Mesodermal cell (in vitro differentiated cells): ENCODE results near the gene KRT79.

Source experiments
- H3K27ac ChIP-seq: 2 replicates; pipeline ENCODE4 v1.7.0; 2013; ENCODE audit warnings: mild to moderate bottlenecking, low read depth, low read length, moderate library complexity; ENCODE audit not compliant: severe bottlenecking
- H3K36me3 ChIP-seq: 2 replicates; pipeline ENCODE4 v1.7.1; 2013; ENCODE audit warnings: mild to moderate bottlenecking, low read length, moderate library complexity; ENCODE audit not compliant: control insufficient read depth, insufficient read depth
- H3K4me1 ChIP-seq: one replicate; pipeline ENCODE4 v1.7.1; 2013; ENCODE audit warnings: mild to moderate bottlenecking, low read length; ENCODE audit not compliant: insufficient read depth, control insufficient read depth, poor library complexity, severe bottlenecking
- H3K4me3 ChIP-seq: 2 replicates; pipeline ENCODE4 v1.7.0; 2013; ENCODE audit warnings: low read length, control low read depth, mild to moderate bottlenecking; ENCODE audit not compliant: insufficient read depth, poor library complexity, severe bottlenecking; ENCODE audit errors: extremely low read depth
- H3K9me3 ChIP-seq: 2 replicates; pipeline ENCODE4 v1.7.1; 2013; ENCODE audit warnings: mild to moderate bottlenecking, low read length, moderate library complexity; ENCODE audit not compliant: control insufficient read depth
- WGBS, 2 experiments: methylation state at CpG; one replicate each; pipeline ENCODE4 v1.1.5; 2013; ENCODE audit warnings: missing lambda C conversion rate in 2 of 2; ENCODE audit not compliant: insufficient coverage in 2 of 2; 5-methylcytosine and 5-hydroxymethylcytosine counted together

The KRT79 gene

DNA sequence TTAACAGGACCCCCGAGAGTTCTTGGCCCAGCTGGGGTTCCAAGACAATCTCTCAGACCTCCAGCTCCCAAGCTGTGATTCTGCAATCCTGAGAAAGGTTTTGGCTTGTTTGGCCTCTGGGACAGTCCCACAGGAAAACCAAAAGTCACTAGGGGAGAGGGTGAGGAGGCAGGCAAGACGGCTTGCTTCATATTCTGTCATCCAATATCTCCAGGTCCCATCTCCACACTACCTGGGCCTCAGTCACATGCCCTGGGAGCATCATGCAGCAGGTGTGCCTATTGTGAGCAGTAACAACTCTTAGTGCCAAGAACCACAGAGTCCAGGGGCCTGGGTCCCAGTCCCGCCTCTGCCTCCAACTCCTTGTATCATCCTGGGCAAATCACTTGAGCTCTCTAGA is 1.7 kb downstream of the KRT79 start:
- H3K4me1 ChIP-seq, result peaks cover 20% of the 10 kb centered on the region
- no peak overlapping the region for H3K4me3 ChIP-seq
- 93 to 100% methylated on average over 2 of the region's 3 CpGs for WGBS, 2 experiments
- H3K36me3 ChIP-seq, result no peaks in the 10 kb centered on the region
- no peak overlapping the region for H3K27ac ChIP-seq
- no peaks in the 10 kb centered on the region for H3K9me3 ChIP-seq

GRCh38 chr12:52831251-52831650 is 2.9 kb downstream of the KRT79 start:
- no peak overlapping the region for H3K4me3 ChIP-seq
- H3K27ac ChIP-seq, result no peak overlapping the region
- H3K36me3 ChIP-seq, result no peaks in the 10 kb centered on the region
- no peaks in the 10 kb centered on the region for H3K9me3 ChIP-seq
- 87 to 99% methylated on average over 6 to 7 of the region's 7 CpGs for WGBS, 2 experiments
- H3K4me1 ChIP-seq, result peaks cover 10% of the 10 kb centered on the region

DNA sequence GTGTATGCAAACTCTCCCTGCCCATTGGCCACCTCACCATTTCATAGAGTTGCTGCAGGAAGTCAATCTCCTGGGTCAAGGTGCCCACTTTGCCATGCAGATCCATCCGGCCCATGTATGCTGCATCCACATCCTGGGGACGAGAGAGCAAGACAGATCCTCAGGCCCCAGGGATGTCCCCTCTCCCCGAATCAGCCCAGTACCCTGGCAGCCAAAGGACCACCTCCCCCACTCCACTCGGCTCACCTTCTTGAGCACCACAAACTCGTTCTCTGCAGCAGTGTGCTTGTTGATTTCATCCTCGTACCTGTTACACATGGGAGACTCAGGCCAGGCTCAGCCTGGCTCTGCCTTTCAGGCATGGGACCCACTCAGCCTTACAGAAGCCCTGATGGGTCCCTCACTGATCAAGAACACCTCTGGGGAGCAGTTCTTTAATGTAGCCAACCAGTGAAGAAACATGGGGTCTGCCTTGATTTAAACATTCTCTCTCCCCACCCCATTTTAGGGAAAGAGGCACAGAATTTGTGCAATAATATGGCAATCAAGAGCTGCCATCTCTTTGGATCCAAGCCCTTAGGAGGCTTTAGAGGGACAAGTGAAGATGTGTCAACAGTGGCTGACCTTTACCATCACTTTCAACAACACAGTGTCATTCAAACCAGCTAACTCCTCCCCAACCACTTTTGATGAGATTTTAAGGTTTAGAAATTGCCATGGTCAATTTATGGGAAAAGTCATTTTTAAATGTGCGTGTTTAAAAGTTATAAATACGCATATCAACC is 3.9 kb downstream of the KRT79 start:
- WGBS, 2 experiments, result 81 to 86% methylated on average over 6 of the region's 8 CpGs

DNA sequence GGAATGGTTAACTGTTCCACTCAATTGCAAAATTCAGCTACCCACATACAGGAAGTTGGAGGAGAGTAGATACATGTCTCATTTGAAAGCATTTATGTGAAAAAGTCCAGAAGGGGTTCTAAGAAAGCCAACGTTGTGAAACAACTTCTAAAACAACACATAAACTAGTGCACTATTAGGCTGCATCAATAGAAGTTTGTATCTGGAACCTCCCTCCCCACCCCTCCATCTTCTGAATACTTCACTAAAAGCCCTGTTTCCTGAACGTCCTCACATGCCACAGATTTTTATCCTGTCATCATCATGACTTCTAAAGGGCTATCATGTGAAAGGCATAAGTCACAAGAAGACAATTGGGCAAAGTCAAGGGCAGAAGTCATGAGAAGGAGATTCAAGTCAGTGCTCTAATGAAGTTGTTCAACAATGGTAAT is 5.5 kb downstream of the KRT79 start:
- WGBS, 2 experiments, result 73 to 88% methylated on average over 1 to 2 of the region's 2 CpGs
- H3K4me1 ChIP-seq, result peaks cover 2% of the 10 kb centered on the region
- H3K9me3 ChIP-seq, result no peaks in the 10 kb centered on the region
- no peak overlapping the region for H3K4me3 ChIP-seq
- no peak overlapping the region for H3K27ac ChIP-seq
- no peaks in the 10 kb centered on the region for H3K36me3 ChIP-seq

More for the DNA sequence above, 3.9 kb downstream of the KRT79 start:
- Histone ChIP-seq H3K27ac (no peak overlapping the region), H3K4me3 (no peak overlapping the region), H3K4me1 (peaks cover 2% of the 10 kb centered on the region), H3K9me3 (no peaks in the 10 kb centered on the region), H3K36me3 (no peaks in the 10 kb centered on the region)

GRCh38 chr12:52828156-52828555 is 6.0 kb downstream of the KRT79 start:
- no peak overlapping the region for H3K27ac ChIP-seq

DNA sequence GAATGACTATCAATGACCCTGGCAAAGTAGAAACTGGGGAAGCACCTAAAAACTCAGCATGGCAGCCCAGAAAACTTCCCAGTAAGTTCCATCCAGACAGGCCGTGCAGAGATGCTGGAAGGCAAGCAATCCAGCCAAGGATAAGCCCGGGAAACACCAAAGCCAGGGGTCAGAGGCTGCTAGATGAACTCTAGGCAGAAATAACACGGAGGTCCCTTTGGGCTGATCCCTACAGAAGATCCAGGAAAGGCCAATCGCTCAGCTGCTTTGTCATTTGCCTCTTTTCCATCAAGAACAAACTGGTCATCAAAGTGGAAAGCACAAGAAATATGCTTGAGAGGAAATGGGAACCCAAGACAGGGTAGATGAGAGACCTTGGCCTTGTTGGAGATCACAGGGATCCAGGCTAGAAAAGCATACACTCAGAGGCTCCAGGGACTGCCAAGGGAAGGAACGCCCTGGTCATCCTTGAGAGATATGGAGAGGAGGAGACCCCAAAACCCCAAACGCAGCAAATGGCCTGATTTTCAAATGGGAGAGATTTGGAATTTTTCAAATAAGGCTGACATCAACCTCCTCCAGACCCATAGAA is 6.5 kb downstream of the KRT79 start:
- Histone ChIP-seq H3K36me3 (no peaks in the 10 kb centered on the region), H3K27ac (no peak overlapping the region), H3K9me3 (no peaks in the 10 kb centered on the region), H3K4me3 (no peak overlapping the region), H3K4me1 (peaks cover 2% of the 10 kb centered on the region)
- WGBS, 2 experiments, result 91 to 92% methylated on average over 4 of the region's 6 CpGs

More at GRCh38 chr12:52828156-52828555, 6.0 kb downstream of the KRT79 start:
- Histone ChIP-seq H3K4me3 (no peak overlapping the region), H3K36me3 (no peaks in the 10 kb centered on the region), H3K4me1 (peaks cover 2% of the 10 kb centered on the region), H3K9me3 (no peaks in the 10 kb centered on the region)

- Histone ChIP-seq H3K36me3 (no peaks in the 10 kb centered on the region), H3K4me3 (no peak overlapping the region), H3K4me1 (peaks cover 4% of the 10 kb centered on the region), H3K9me3 (no peaks in the 10 kb centered on the region), H3K27ac (no peak overlapping the region)
- 90 to 96% methylated on average over 10 to 11 of the region's 11 CpGs for WGBS, 2 experiments
Observed at GRCh38 chr12:52826611-52827498, 7.3 kb downstream of the KRT79 start.

DNA sequence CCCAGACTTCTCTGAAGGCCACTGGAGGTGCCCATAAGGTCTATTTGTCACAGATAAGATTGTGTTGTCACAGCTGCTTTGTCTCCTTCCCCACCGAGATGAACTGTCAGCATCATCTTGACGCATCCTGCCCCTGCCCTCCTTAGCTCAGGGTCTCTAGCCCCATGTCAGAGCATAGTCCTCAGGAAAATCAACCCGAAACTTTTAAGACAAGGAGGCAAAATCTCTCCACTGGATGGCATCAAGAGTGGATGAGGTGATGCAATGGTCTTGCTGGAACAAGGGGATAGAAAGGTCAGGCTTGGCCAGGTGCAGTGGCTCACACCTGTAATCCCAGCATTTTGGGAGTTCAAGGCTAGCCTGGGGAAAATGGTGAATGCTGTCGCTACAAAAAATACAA is 8.2 kb downstream of the KRT79 start:
- no peaks in the 10 kb centered on the region for H3K36me3 ChIP-seq
- H3K4me1 ChIP-seq, result peaks cover 6% of the 10 kb centered on the region
- WGBS, 2 experiments, result 95 to 96% methylated on average over 3 of the region's 4 CpGs
- H3K4me3 ChIP-seq, result no peak overlapping the region
- no peak overlapping the region for H3K27ac ChIP-seq
- no peaks in the 10 kb centered on the region for H3K9me3 ChIP-seq

- no peak overlapping the region for H3K27ac ChIP-seq
- no peaks in the 10 kb centered on the region for H3K36me3 ChIP-seq
- no peaks in the 10 kb centered on the region for H3K9me3 ChIP-seq
- H3K4me1 ChIP-seq, result peaks cover 6% of the 10 kb centered on the region
- 86 to 95% methylated on average over 3 of the region's 5 CpGs for WGBS, 2 experiments
- H3K4me3 ChIP-seq, result no peak overlapping the region
Observed at GRCh38 chr12:52824741-52825410, 9.2 kb downstream of the KRT79 start.

DNA sequence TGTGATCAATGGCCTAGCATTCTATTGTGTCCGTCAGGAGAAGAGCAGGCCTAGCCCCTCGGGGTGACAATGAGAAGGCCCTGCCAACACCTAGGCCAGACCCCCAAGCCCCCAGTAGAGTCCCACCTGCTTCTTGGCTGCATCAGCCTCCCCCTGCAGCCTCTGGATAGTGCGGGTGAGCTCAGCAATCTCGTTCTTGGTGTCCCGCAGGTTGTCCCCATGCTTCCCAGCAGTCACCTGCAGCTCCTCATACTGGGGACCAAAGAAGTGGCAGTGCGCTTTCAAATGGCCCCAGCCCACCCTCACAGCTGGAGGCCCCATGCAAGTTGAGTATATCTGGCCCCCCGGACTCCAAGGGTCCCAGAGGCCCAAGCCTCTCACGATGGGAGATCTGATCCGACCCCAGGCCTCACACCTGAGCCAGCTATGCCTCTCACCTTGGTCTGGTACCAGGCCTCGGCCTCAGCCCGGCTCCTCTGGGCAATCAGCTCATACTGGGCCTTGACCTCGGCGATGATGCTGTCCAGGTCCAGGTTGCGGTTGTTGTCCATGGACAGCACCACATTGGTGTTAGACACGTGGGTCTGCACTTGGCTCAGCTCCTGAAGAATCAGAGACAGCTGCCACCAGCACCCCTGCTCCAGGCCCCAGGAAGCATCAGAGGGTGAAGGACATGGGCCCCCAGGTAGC is 10.2 kb downstream of the KRT79 start:
- no peak overlapping the region for H3K27ac ChIP-seq
- 89 to 97% methylated on average over 15 of the region's 15 CpGs for WGBS, 2 experiments
- H3K4me3 ChIP-seq, result no peak overlapping the region
- peaks cover 6% of the 10 kb centered on the region for H3K4me1 ChIP-seq
- H3K9me3 ChIP-seq, result no peaks in the 10 kb centered on the region
- H3K36me3 ChIP-seq, result no peaks in the 10 kb centered on the region
